HG03521 (cell line): ENCODE measurements around the gene RANBP6.
A peak's percentile ranks its signal among the peaks of the same experiment; 100 is the strongest.
"Not testable (repeated sequence)": the region's sequence is repeated elsewhere in the genome, so short reads cannot be mapped to it uniquely, and the experiment has no call there.

ENCODE experiments used
- ATAC-seq: cut with Tn5 transposase; IDR thresholded peaks from one replicate; pipeline ENCODE4 v1.9.1; 2021; ENCODE audit warnings: mild to moderate bottlenecking, moderate library complexity; ENCODE audit not compliant: unreplicated experiment

Gene RANBP6

GRCh38 chr9:6015278-6016157 lies at the start of gene RANBP6:
Gene RANBP6 (minus strand): TSS chr9:6015624. CDS start chr9:6015607, 17 bp downstream.
- peak; percentile 98 for ATAC-seq

DNA sequence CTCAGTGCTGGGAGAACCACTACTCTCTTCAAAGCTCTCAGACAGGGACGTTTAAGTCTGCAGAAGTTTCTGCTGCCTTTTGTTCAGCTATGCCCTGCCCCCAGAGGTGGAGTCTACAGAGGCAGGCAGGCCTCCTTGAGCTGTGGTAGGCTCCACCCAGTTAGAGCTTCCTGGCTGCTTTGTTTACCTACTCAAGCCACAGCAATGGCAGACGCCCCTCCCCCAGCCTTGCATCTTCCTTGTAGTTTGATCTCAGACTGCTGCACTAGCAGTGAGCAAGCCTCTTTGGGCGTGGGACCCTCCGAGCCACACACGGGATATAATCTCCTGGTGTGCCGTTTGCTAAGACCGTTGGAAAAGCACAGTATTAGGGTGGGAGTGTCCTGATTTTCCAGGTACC lies 47.7 kb upstream of the RANBP6 start:
- ATAC-seq, result not testable (repeated sequence)

DNA sequence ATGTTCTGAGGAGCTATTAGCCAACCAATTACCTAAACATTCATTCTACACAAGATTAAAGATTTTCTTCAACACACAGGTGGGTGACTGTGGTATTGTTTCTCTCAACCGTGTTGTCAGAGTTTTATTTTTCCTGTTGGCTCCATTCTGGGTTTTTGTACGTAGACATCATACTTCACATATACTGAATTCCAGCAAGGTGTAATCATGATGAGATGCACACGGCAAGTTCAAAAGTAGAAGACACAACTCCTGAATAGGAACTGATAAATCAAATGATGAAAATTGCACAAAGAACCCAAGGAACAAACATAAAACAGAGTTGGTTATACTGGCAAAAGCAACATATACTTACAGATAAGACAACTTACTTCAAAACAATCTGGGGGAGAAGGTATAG lies 40.2 kb upstream of the RANBP6 start:
- no peak for ATAC-seq

DNA sequence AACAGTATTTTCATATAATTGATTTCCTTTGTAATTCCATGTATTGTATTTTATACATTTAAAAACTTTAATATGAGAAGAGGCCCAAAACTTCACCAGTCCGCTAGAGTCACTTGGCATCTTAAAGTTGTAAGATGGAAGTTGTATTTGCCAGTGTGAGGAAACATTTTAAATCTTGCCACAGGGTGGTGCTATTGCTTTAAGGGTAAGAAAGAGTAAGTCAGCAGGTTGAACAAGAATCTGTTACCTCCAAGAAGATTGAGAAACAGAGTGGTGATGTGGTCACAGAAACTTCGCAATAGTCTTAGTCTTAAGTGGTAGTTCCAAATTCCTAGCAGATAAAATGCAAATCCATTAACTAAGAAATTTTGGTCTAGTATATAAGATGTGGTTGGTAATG lies 39.8 kb upstream of the RANBP6 start:
- peak; percentile 49 for ATAC-seq

DNA sequence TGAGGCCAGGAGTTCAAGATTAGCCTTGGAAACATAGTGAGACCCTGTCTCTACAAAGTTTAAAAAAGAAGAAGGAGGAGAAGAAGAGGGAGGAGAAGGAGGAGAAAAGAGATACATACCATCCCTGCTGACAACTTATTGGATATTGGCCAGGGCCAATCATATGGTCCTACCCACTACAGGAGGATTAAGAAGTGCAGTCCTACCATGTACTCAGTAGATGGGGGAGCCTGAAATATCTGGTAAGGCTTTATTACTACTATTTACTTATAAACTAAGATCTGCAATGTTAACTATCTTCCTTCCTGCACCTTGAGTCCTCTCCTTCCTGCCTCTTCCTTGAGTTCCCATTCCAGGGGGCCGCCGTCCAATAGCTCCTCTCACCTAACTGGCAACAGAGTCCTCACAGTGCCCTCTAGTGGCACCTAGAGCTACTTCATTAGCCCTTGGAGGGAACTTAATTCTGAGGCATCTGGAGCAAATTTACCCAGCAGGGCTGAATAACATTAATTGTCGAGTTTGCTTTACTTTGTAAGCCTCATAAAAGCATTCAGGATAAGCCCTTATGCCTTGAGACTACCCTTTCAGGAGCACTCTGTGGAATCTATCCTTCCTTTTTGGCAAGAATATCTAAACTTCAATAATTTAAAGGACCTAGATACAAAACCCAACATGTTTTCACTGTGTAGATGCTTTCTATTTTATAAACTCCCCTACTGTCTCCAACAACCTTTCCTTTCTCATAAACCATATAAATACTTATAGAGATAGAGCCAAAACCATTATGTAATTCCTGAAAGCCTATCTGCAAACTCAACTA lies 39.1 kb upstream of the RANBP6 start:
- ATAC-seq, result no peak

GRCh38 chr9:6052293-6052919 lies 37.0 kb upstream of the RANBP6 start:
- no peak for ATAC-seq

GRCh38 chr9:6051511-6051950 lies 36.1 kb upstream of the RANBP6 start:
- ATAC-seq, result no peak

DNA sequence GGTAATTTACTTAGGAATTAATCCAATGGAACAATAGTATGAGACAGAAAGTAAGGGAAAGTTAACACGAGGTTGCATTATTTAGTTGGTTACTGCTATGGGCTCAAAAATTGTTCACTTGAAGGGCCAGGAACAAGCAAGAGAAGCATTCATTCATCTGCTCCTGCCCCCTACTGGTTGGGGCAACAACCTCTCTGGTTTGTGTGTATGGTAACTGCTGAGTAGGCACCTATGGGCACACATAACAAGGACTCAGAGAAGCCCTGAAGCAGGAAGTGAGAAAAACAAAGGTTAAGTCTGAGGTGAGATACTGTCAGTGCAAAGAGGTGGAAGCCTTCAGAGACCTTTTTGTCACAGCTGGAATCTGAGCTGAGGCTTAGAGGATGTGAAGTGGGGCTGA lies 34.4 kb upstream of the RANBP6 start:
- ATAC-seq, result peak; percentile 55

DNA sequence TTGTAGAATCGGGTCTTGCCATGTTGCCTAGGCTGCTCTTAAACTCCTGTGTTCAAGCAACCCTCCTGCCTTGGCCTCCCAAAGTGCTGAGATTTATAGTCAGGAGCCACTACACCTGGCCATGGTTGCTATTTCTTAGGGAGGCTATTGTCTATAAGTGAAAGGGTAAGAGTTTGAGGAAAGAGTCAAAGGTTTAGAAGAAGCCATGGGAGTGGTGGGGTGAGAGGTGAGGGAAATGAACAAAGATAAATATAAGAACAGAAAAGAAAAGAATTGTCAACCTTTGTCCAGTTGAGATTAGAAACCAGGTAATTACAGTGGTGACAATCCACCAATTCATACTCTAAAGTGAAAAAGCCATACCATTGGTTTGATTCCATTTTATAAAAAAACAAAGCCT lies 32.6 kb upstream of the RANBP6 start:
- ATAC-seq, result no peak

DNA sequence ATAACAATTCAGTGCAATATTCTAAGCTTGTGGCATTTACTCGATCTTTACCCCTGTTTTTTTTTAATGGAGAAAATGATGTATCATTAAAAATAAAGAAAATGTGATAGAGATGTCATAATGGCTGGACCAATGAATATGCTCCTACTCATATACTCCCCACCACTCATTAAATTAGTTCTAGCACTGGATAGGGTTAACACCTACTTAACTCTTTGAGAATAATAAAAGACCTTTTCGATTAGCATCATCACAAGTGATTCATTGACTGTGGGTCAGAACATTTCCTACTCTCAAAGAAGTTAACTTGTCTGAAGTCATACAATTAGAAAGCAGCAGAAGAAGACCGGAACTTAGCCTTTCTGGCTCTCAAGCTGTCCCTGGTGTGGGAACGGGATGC lies 31.6 kb upstream of the RANBP6 start:
- no peak for ATAC-seq

GRCh38 chr9:6045364-6045763 lies 29.9 kb upstream of the RANBP6 start:
- ATAC-seq, result no peak

DNA sequence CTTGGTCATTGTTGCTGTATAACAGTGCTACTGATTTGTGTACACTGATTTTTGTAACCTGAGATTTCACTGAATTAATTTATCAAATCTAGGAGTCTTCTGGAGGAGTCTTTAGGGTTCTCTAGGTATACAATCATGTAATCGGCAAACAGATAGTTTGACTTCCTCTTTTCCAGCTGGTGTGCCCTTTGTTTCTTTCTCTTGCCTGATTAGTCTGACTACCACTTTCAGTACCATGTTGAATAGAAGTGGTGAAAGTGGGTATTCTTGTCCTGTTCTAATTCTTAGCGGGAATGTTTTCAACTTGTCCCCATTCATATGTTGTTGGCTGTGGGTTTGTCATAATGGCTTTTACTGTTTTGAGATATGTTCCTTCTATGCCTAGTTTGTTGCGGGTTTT lies 24.7 kb upstream of the RANBP6 start:
- no peak for ATAC-seq

GRCh38 chr9:6036391-6036790 lies 21.0 kb upstream of the RANBP6 start:
- ATAC-seq, result no peak

GRCh38 chr9:6034954-6035353 lies 19.5 kb upstream of the RANBP6 start:
- ATAC-seq, result no peak

- no peak for ATAC-seq
Observed at GRCh38 chr9:6029604-6030274, 14.3 kb upstream of the RANBP6 start.

DNA sequence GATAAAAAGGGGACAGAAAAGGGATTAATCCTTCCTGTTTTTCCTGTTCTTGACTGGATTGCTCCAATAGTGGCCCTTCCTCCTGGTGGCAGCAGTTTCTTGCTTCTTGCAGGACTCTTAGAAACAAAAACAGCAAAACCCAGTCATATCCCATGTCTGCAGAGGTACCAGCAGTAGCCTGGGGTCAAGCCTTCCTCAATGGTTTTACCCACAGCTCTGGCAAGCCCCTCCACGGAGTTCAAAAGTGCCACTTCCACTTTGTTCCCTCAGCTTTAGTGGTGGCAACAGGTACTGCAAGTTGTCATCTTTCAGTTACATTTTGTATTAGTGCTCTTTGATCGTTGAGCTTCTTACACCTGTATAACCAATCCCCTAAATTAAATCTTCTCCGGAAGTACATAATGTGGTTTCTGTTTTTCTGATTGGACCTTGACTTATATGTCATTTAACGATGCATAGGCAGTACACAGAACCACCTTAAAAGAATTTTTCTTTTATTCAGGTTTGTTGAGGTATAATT lies 8.7 kb upstream of the RANBP6 start:
- ATAC-seq, result peak; percentile 64

- not testable (repeated sequence) for ATAC-seq
Observed at GRCh38 chr9:6016975-6017374, 1.6 kb upstream of the RANBP6 start.

- no peak for ATAC-seq
Observed at GRCh38 chr9:6014670-6015270, 654 bp downstream of the RANBP6 start.

DNA sequence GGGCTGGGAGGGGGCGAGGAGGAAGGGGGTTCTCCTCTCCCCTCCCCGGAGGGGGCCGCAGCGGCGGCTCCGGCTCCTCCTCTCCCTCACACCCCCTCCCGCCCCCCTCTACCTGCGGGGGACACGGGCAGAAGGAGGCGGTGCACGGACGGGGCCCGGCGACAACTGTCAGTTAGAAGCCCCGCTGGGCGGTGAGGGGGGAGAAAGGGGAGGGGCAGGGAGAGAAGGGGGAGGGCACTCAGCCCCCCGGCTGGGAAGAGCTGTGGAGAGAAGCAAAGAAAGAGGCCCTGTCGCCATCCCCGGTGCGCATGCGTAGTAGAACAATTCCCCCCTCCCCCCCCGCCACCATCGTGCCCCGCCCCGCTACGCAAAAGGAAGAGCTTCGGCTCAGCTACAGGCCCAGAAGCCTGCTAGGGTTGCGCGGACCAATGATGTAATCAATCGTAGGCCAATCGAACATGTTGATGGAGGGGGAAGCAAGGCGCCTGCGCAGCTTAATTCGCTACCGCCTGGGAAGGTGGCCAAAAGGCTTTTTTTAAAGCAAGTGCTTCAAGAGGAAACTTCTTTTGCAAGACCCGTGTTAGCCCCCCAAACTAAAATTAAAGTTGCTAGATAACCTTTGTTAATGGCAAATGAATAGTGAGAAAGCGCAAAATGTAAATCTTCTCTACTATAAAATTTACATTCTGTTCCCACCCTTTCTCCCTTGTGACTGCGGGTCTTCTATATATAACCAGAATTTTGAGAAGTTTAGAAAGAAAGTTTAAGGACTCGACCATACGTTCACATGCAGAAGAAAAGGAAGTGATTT lies 7.0 kb downstream of the RANBP6 start:
- ATAC-seq, result peak; percentile 53
